Activated T-cell treated with anti-CD3 and anti-CD28 coated beads for 1 hour (primary cell): Measurements from ENCODE around the gene DEFB131A.
"Not testable (repeated sequence)": the region's sequence is repeated elsewhere in the genome, so short reads cannot be mapped to it uniquely, and the experiment has no call there.

Experiments
- DNase-seq: peaks from one replicate; pipeline ENCODE4 v3.0.0-alpha.2; 2020; ENCODE audit warnings: low read depth

DEFB131A gene

GRCh38 chr4:9494256-9495035 lies 50.2 kb downstream of the DEFB131A start:
- not testable (repeated sequence) for DNase-seq

GRCh38 chr4:9495443-9495842 lies 51.2 kb downstream of the DEFB131A start:
- DNase-seq, result peak; percentile 37

- DNase-seq, result not testable (repeated sequence)
These were observed 53.6 kb downstream of the DEFB131A start for GRCh38 chr4:9497575-9498467.

GRCh38 chr4:9498468-9499040 lies 54.3 kb downstream of the DEFB131A start:
- DNase-seq, result not testable (repeated sequence)

DNA sequence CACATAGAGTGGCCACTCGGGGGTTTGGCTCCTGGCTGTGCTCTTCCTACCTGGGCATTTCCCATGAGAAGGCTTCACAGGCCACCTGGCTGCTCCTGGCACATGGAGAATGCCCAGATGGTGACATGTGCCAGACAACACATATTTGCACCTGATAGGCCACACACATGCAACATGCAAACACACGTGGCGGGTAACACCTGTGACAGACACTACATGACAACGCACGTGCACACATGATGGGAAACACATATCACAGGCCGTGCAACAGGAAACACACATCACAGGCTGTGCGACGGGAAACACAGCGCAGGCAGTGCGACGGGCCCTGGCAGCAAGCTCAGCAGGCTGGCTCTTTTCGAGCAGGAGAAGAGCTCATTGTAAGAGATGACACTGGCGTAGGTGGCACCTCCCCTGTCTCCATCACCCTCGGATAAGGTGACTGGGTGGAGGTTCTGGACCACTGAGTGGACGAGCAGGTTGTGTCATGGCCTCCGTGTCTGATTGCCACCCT lies 55.8 kb downstream of the DEFB131A start:
- not testable (repeated sequence) for DNase-seq
